ENCODE results near the gene ANKRD24.

GRCh38 chr19:4241824-4242430 lies 59.4 kb downstream of the ANKRD24 start:
- TF ChIP-seq CTCF (conservative IDR thresholded peaks at IDR 0.05; ENCODE audit: low read length) (no peak), EZH2phosphoT487 (IDR thresholded peaks at IDR 0.05; ENCODE audit: borderline replicate concordance, low read depth, low read length) (no peak)

All from OCI-LY7 (cell line).